ENCODE measurements around the gene GNGT2. TPM values are rescaled to one million over a fixed set of nuclear protein-coding genes. Genes with fewer than 3 reads are reported as not detected.
"Not testable (repeated sequence)": the region's sequence is repeated elsewhere in the genome, so short reads cannot be mapped to it uniquely, and the experiment has no call there.

GNGT2 gene
- total and polyA plus RNA-seq, 2 of the 4 experiments (the other 2 are of a cell fraction), result 0.18 to 0.79 TPM

- Histone ChIP-seq H2BK5ac (ENCODE audit: low read depth, low read length, poor library complexity, severe bottlenecking) (no peak overlapping the region), H2BK20ac (ENCODE audit: low read depth, low read length) (no peak overlapping the region), H3K4me1 (ENCODE audit: control insufficient read depth, insufficient read depth, low read length) (no peaks in the 10 kb centered on the region), H3K9me3 (ENCODE audit: control insufficient read depth, insufficient read depth, low read length) (peaks cover 17% of the 10 kb centered on the region), H3K27ac (ENCODE audit: insufficient read depth, low read length) (no peak overlapping the region), H3K4me2 (ENCODE audit: low read depth, low read length) (no peak overlapping the region), H3K9ac (ENCODE audit: low read depth, low read length) (no peak overlapping the region), H4K5ac (ENCODE audit: low read depth, low read length) (no peak overlapping the region), H4K20me1 (ENCODE audit: insufficient read depth, low read length) (no peaks in the 10 kb centered on the region), H3K9me1 (ENCODE audit: insufficient read depth, low read length) (peaks cover 4% of the 10 kb centered on the region; the same call in 1 of the 2 replicates), H3K4me3 (ENCODE audit: insufficient read depth, low read depth, low read length) (no peak overlapping the region), H2AK5ac (ENCODE audit: low read depth, low read length) (no peak overlapping the region), H3K14ac (replicated peaks; ENCODE audit: low read depth, low read length) (no peak overlapping the region), H4K91ac (ENCODE audit: insufficient read depth, low read depth, low read length) (no peak overlapping the region), H4K8ac (ENCODE audit: low read depth in 2 of 2, low read length in 2 of 2) (no peak overlapping the region), H2BK120ac (ENCODE audit: low read depth, low read length) (no peak overlapping the region), H3K36me3 (ENCODE audit: control insufficient read depth, insufficient read depth, low read length) (no peaks in the 10 kb centered on the region), H3K27me3 (ENCODE audit: control insufficient read depth, insufficient read depth, low read length) (peaks cover 2% of the 10 kb centered on the region; the same call in 1 of the 2 replicates), H3K79me1 (ENCODE audit: low read depth in 1 of 2, low read length in 2 of 2) (no peaks in the 10 kb centered on the region), H2AK9ac (replicated peaks; ENCODE audit: low read depth, low read length, poor library complexity) (no peak overlapping the region), H2AFZ (replicated peaks; ENCODE audit: low read length, poor library complexity) (no peak overlapping the region), H2BK15ac (ENCODE audit: low read depth, low read length) (no peak overlapping the region), H3K56ac (ENCODE audit: extremely low read depth, insufficient read depth, low read length) (no peak overlapping the region), H3K4ac (ENCODE audit: low read depth, low read length) (no peak overlapping the region), H3K23ac (ENCODE audit: low read depth, low read length) (no peak overlapping the region), H3K18ac (ENCODE audit: low read depth, low read length) (no peak overlapping the region)
- ATAC-seq (ENCODE audit: low read depth) (peak; percentile 6; the same call in 1 of the 2 replicates), DNase-seq (peak; percentile 37)
- ChIA-PET CTCF (no interaction called here), POLR2A (ENCODE audit: unreplicated experiment) (no interaction called here)
- TF ChIP-seq POLR2A (IDR thresholded peaks at IDR 0.05; ENCODE audit: low read depth, low read length) (no peak), NFE2L2 (IDR thresholded peaks at IDR 0.05; ENCODE audit: low read depth, low read length) (no peak), CTCF (conservative IDR thresholded peaks at IDR 0.05; ENCODE audit: low read depth, low read length) (no peak), RAD21 (IDR thresholded peaks at IDR 0.05; ENCODE audit: low read length) (no peak)
- no CpG with 5 or more reads among the region's 3 CpGs for WGBS, 2 experiments (ENCODE audit: extremely low coverage in 2 of 2, insufficient read length in 1 of 2)
- intact Hi-C loops (cut with micrococcal nuclease), result loop anchor here (10.0 kb wide), 1 partner anchor 122 kb away; no protein-coding TSS in a partner anchor
- in situ Hi-C loops (cut with MboI; ENCODE audit: low sequenced_read_pairs), result no loop called here
- BruUV-seq (replicated peaks), result no TSS peak
- dilution Hi-C loops (cut with HindIII; ENCODE audit: low sequenced_read_pairs, unreplicated experiment), result no loop called here
Measured at GRCh38 chr17:49187301-49187700, 23.1 kb downstream of the GNGT2 start.

DNA sequence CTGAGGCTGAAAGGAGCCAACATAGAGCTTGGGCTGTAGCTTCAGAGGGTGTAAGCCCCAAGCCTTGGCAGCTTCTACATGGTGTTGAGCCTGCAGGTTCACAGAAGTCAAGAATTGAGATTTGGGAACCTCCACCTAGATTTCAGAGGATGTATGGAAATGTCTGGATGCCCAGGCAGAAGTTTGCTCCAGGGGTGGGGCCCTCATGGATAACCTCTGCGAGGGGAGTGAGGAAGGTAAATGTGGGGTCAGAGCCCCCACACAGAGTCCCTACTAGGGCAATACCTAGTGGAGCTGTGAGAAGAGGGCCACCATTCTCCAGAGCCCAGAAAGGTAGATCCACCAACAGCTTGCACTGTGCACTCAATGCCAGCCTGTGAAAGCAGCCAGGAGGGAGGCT is 25.0 kb downstream of the GNGT2 start:
- H2BK15ac ChIP-seq (ENCODE audit: low read depth, low read length); H3K9me1 ChIP-seq (ENCODE audit: insufficient read depth, low read length); H3K18ac ChIP-seq (ENCODE audit: low read depth, low read length); CTCF ChIA-PET; H2AK9ac ChIP-seq (replicated peaks; ENCODE audit: low read depth, low read length, poor library complexity); H3K14ac ChIP-seq (replicated peaks; ENCODE audit: low read depth, low read length); H3K9ac ChIP-seq (ENCODE audit: low read depth, low read length); POLR2A ChIA-PET (ENCODE audit: unreplicated experiment); H4K20me1 ChIP-seq (ENCODE audit: insufficient read depth, low read length); H4K5ac ChIP-seq (ENCODE audit: low read depth, low read length); H4K8ac ChIP-seq (ENCODE audit: low read depth in 2 of 2, low read length in 2 of 2); H3K36me3 ChIP-seq (ENCODE audit: control insufficient read depth, insufficient read depth, low read length); H3K23ac ChIP-seq (ENCODE audit: low read depth, low read length); H3K56ac ChIP-seq (ENCODE audit: extremely low read depth, insufficient read depth, low read length); H3K4me3 ChIP-seq (ENCODE audit: insufficient read depth, low read depth, low read length); H3K79me1 ChIP-seq (ENCODE audit: low read depth in 1 of 2, low read length in 2 of 2); BruUV-seq (replicated peaks); H2AFZ ChIP-seq (replicated peaks; ENCODE audit: low read length, poor library complexity); H2BK5ac ChIP-seq (ENCODE audit: low read depth, low read length, poor library complexity, severe bottlenecking); dilution Hi-C loops (cut with HindIII; ENCODE audit: low sequenced_read_pairs, unreplicated experiment); H3K4me2 ChIP-seq (ENCODE audit: low read depth, low read length); H3K27me3 ChIP-seq (ENCODE audit: control insufficient read depth, insufficient read depth, low read length); H3K4ac ChIP-seq (ENCODE audit: low read depth, low read length); ATAC-seq (ENCODE audit: low read depth); H3K27ac ChIP-seq (ENCODE audit: insufficient read depth, low read length); H2BK120ac ChIP-seq (ENCODE audit: low read depth, low read length); H2BK20ac ChIP-seq (ENCODE audit: low read depth, low read length); DNase-seq; in situ Hi-C loops (cut with MboI; ENCODE audit: low sequenced_read_pairs); H4K91ac ChIP-seq (ENCODE audit: insufficient read depth, low read depth, low read length); H3K4me1 ChIP-seq (ENCODE audit: control insufficient read depth, insufficient read depth, low read length); H2AK5ac ChIP-seq (ENCODE audit: low read depth, low read length): not testable (repeated sequence)
- intact Hi-C loops (cut with micrococcal nuclease), result loop anchor here (10.0 kb wide), 1 partner anchor 121 kb away; no protein-coding TSS in a partner anchor
- H3K9me3 ChIP-seq (ENCODE audit: control insufficient read depth, insufficient read depth, low read length), result peaks cover 17% of the 10 kb centered on the region
- WGBS, 2 experiments (ENCODE audit: extremely low coverage in 2 of 2, insufficient read length in 1 of 2), result no CpG with 5 or more reads among the region's 1 CpG

All from IMR-90 (cell line).